Caki2 (cell line): ENCODE data around the gene TMEM170B. TPM values are rescaled to one million over a fixed set of nuclear protein-coding genes. Genes with fewer than 3 reads are reported as not detected.
A peak's percentile ranks its signal among the peaks of the same experiment; 100 is the strongest.

ENCODE experiments used
- DNase-seq: peaks from one replicate; pipeline ENCODE4 v3.0.0-alpha.2; 2015; ENCODE audit warnings: low read depth
- in situ Hi-C: cut with HindIII; loops from 2 replicates; pipeline ENCODE4 v1.10.0; 2016; ENCODE audit warnings: low sequenced_read_pairs, low pct_unique_long_range_greater_than_20kb, mixed read lengths
- total RNA-seq: library from RNA; depleted of rRNA; stranded (reverse); fragments of >200 nt; shearing (Covaris generic); gene quantifications from 2 replicates; pipeline ENCODE4 v1.2.3, GENCODE V29; 2014; ENCODE audit warnings: low replicate concordance; rRNA removed

TMEM170B gene
- 0.95 and 0.96 TPM in 2 replicates for total RNA-seq

GRCh38 chr6:11537229-11538051 is at the start of gene TMEM170B:
TMEM170B (plus strand) TSS chr6:11537749; CDS start chr6:11538278, 529 bp downstream.
- peak; percentile 95 for DNase-seq
- in situ Hi-C loops: no loop called here

GRCh38 chr6:11490996-11491395 is 46.6 kb upstream of the TMEM170B start:
- no peak for DNase-seq
- in situ Hi-C loops: no loop called here

- in situ Hi-C loops: no loop called here
- no peak for DNase-seq
Measured at GRCh38 chr6:11491596-11492463, 45.7 kb upstream of the TMEM170B start.

GRCh38 chr6:11492464-11493290 is 44.9 kb upstream of the TMEM170B start:
- DNase-seq: no peak
- in situ Hi-C loops: no loop called here

GRCh38 chr6:11493974-11494373 is 43.6 kb upstream of the TMEM170B start:
- peak; percentile 30 for DNase-seq
- in situ Hi-C loops: no loop called here

- no peak for DNase-seq
- in situ Hi-C loops: loop anchor here (5.0 kb wide), 1 partner anchor 348 kb away; no protein-coding TSS in a partner anchor
Measured at GRCh38 chr6:11494786-11495564, 42.6 kb upstream of the TMEM170B start.

- in situ Hi-C loops: loop anchor here (5.0 kb wide), 1 partner anchor 348 kb away; no protein-coding TSS in a partner anchor
- DNase-seq: no peak
Measured at GRCh38 chr6:11495565-11496145, 41.9 kb upstream of the TMEM170B start.

- in situ Hi-C loops: loop anchor here (5.0 kb wide), 1 partner anchor 349 kb away; no protein-coding TSS in a partner anchor
- DNase-seq: peak; percentile 75
Measured at GRCh38 chr6:11496152-11497060, 41.1 kb upstream of the TMEM170B start.

GRCh38 chr6:11497107-11497506 is 40.4 kb upstream of the TMEM170B start:
- in situ Hi-C loops: loop anchor here (5.0 kb wide), 1 partner anchor 350 kb away; no protein-coding TSS in a partner anchor

GRCh38 chr6:11497881-11498280 is 39.7 kb upstream of the TMEM170B start:
- in situ Hi-C loops: loop anchor here (5.0 kb wide), 1 partner anchor 351 kb away; no protein-coding TSS in a partner anchor
- DNase-seq: no peak

More at GRCh38 chr6:11497107-11497506, 40.4 kb upstream of the TMEM170B start:
- no peak for DNase-seq

- DNase-seq: peak; percentile 52
- in situ Hi-C loops: no loop called here
Measured at GRCh38 chr6:11500008-11500407, 37.5 kb upstream of the TMEM170B start.

GRCh38 chr6:11509471-11509870 is 28.1 kb upstream of the TMEM170B start:
- DNase-seq: no peak
- in situ Hi-C loops: no loop called here

GRCh38 chr6:11514672-11515071 is 22.9 kb upstream of the TMEM170B start:
- in situ Hi-C loops: no loop called here

GRCh38 chr6:11515763-11516162 is 21.8 kb upstream of the TMEM170B start:
- no peak for DNase-seq
- in situ Hi-C loops: no loop called here

More at GRCh38 chr6:11514672-11515071, 22.9 kb upstream of the TMEM170B start:
- DNase-seq: no peak

GRCh38 chr6:11522812-11523605 is 14.5 kb upstream of the TMEM170B start:
- DNase-seq: no peak
- in situ Hi-C loops: no loop called here
